Measurements from ENCODE around the gene LBP.

DNA sequence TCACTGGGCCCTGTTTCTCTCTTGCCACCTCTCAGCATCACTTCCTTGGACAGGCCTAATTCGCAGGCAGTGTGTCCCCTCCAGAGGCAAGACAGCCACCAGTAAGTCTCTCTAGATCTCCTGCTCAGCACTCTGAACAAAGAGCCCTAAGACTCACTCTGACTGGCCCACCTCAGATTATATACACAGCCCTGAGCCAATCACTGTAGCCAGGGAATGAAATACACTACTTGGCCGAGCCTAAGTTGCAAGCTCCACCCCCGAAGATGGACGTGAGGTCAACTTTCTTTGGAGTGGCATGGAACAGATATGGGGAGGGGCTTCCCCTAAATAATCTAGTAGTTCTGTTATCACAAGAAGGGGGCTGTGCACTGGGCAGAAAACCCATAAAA lies 38.2 kb upstream of the LBP start:
- TF ChIP-seq, protein P1, sequence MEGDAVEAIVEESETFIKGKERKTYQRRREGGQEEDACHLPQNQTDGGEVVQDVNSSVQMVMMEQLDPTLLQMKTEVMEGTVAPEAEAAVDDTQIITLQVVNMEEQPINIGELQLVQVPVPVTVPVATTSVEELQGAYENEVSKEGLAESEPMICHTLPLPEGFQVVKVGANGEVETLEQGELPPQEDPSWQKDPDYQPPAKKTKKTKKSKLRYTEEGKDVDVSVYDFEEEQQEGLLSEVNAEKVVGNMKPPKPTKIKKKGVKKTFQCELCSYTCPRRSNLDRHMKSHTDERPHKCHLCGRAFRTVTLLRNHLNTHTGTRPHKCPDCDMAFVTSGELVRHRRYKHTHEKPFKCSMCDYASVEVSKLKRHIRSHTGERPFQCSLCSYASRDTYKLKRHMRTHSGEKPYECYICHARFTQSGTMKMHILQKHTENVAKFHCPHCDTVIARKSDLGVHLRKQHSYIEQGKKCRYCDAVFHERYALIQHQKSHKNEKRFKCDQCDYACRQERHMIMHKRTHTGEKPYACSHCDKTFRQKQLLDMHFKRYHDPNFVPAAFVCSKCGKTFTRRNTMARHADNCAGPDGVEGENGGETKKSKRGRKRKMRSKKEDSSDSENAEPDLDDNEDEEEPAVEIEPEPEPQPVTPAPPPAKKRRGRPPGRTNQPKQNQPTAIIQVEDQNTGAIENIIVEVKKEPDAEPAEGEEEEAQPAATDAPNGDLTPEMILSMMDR (IDR thresholded peaks at IDR 0.05 in 2 of 3, conservative IDR thresholded peaks at IDR 0.05 in 1 of 3; ENCODE audit: control insufficient read depth in 2 of 3, extremely low read depth in 1 of 3, insufficient read depth in 1 of 3, low read depth in 3 of 3, low read length in 3 of 3) = no peak
- TF ChIP-seq CBX5 (IDR thresholded peaks at IDR 0.05; ENCODE audit: low read depth) (no peak), POLR2A (IDR thresholded peaks at IDR 0.05; ENCODE audit: low read depth, low read length) (no peak), SUZ12 (IDR thresholded peaks at IDR 0.05; ENCODE audit: unreplicated experiment) (no peak)

Data from GM12878 (cell line).